ENCODE data around the gene OCA2.

Gene OCA2

GRCh38 chr15:28024889-28025250 lies 74.2 kb downstream of the OCA2 start:
- Histone ChIP-seq H3K9ac (ENCODE audit: low read depth, low read length) (no peak overlapping the region), H3K4me1 (ENCODE audit: insufficient read depth, low read length) (peaks cover 8% of the 10 kb centered on the region; the same call in 1 of the 2 replicates), H3K36me3 (ENCODE audit: insufficient read depth, low read length) (no peaks in the 10 kb centered on the region), H3K9me3 (ENCODE audit: control insufficient read depth, insufficient read depth, low read length) (no peaks in the 10 kb centered on the region)

DNA sequence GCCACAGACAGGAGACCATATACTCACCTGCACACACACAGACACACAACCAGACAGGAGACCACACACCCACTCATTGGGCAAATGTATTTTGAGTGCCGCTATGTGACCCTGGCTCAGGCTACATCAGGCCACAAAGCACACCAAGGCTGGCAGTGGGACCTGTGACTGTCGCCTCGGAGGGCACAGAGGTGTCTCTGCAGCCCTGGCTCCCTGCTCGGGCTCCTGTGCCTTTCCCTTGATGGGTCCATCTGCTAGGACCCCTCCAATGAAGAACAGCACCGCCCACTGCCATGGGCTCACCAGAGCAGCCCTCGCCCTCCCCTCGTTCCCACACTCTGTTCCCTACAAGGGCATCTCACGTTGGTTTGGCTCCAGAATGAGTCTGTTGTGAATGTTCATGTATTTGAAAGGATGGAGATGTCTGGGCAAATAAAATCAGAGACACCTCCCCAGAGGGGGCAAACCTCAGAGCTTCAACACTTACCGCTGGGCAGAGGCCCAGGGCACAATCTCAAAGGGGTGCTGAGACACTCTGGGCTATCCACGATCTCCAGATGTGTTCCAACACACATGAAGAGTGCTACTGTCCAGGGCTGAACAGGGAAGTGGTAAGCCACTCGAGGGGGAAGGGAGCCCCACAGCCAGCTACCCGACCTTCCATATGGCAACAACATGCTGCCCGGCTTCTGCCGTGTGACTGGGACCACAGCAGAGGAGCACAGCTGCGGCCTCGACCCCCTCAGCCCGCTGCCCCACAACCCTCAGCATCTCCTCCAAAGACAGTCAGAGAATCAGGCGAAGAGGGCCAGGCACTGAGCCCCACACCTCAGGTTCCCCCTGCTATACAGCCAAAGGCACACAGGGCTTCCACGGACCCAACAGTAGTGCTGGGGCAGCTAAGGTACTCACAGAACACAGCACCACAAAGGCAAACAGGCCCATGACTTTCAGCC lies 74.9 kb downstream of the OCA2 start:
- Histone ChIP-seq H3K9ac (ENCODE audit: low read depth, low read length) (no peak overlapping the region), H3K4me1 (ENCODE audit: insufficient read depth, low read length) (peaks cover 15% of the 10 kb centered on the region; the same call in 1 of the 2 replicates), H3K9me3 (ENCODE audit: control insufficient read depth, insufficient read depth, low read length) (no peaks in the 10 kb centered on the region), H3K36me3 (ENCODE audit: insufficient read depth, low read length) (no peaks in the 10 kb centered on the region)

GRCh38 chr15:28023422-28023821 lies 75.7 kb downstream of the OCA2 start:
- Histone ChIP-seq H3K4me1 (ENCODE audit: insufficient read depth, low read length) (peaks cover 15% of the 10 kb centered on the region; the same call in 1 of the 2 replicates), H3K36me3 (ENCODE audit: insufficient read depth, low read length) (no peaks in the 10 kb centered on the region), H3K9me3 (ENCODE audit: control insufficient read depth, insufficient read depth, low read length) (no peaks in the 10 kb centered on the region), H3K9ac (ENCODE audit: low read depth, low read length) (no peak overlapping the region)

GRCh38 chr15:28022961-28023360 lies 76.2 kb downstream of the OCA2 start:
- Histone ChIP-seq H3K36me3 (ENCODE audit: insufficient read depth, low read length) (no peaks in the 10 kb centered on the region), H3K9ac (ENCODE audit: low read depth, low read length) (no peak overlapping the region), H3K4me1 (ENCODE audit: insufficient read depth, low read length) (peaks cover 15% of the 10 kb centered on the region; the same call in 1 of the 2 replicates), H3K9me3 (ENCODE audit: control insufficient read depth, insufficient read depth, low read length) (no peaks in the 10 kb centered on the region)

GRCh38 chr15:28022181-28022580 lies 76.9 kb downstream of the OCA2 start:
- Histone ChIP-seq H3K4me1 (ENCODE audit: insufficient read depth, low read length) (peaks cover 15% of the 10 kb centered on the region; the same call in 1 of the 2 replicates), H3K36me3 (ENCODE audit: insufficient read depth, low read length) (no peaks in the 10 kb centered on the region), H3K9ac (ENCODE audit: low read depth, low read length) (no peak overlapping the region), H3K9me3 (ENCODE audit: control insufficient read depth, insufficient read depth, low read length) (no peaks in the 10 kb centered on the region)

DNA sequence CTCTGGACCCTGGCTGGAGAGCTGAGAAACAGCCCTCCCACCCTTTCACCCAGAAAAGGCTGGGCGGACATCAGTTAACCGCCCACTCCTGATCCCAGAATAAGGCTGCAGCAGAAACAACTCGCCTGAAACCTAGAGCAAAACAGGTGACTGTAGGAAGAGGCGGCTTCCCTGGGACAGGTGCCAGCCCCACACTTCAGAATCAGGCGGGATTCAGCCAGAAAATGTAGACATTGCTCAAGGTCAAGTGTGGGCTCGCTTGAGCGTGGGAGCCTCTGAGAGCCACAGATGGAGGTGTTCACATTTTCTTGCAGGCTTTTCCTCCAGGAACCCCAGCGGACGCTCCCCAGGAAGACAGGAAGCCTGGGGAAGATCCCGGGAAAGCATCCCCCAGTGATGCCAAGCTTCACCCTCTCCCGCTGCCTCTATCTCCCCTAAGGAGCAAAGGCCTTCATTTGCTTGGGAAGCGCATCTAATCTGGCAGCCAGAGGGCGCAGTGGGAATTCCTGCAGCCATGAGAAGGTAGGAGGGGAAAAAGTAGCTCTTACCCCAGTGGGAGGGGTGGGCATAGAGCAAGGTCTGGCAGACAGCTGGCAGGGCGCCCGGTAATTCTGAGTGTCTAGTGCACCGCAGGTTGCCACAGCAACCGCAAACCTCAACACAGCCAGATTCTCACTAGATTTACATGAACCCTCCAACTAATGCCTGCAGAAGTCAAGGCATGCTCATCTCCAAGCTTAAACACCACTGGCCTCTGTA lies 77.7 kb downstream of the OCA2 start:
- peaks cover 15% of the 10 kb centered on the region; the same call in 1 of the 2 replicates for H3K4me1 ChIP-seq (ENCODE audit: insufficient read depth, low read length)
- no peaks in the 10 kb centered on the region for H3K9me3 ChIP-seq (ENCODE audit: control insufficient read depth, insufficient read depth, low read length)
- H3K9ac ChIP-seq (ENCODE audit: low read depth, low read length) = no peak overlapping the region
- no peaks in the 10 kb centered on the region for H3K36me3 ChIP-seq (ENCODE audit: insufficient read depth, low read length)

- H3K9me3 ChIP-seq (ENCODE audit: control insufficient read depth, insufficient read depth, low read length) = no peaks in the 10 kb centered on the region
Observed at GRCh38 chr15:28020644-28021043, 78.5 kb downstream of the OCA2 start.

DNA sequence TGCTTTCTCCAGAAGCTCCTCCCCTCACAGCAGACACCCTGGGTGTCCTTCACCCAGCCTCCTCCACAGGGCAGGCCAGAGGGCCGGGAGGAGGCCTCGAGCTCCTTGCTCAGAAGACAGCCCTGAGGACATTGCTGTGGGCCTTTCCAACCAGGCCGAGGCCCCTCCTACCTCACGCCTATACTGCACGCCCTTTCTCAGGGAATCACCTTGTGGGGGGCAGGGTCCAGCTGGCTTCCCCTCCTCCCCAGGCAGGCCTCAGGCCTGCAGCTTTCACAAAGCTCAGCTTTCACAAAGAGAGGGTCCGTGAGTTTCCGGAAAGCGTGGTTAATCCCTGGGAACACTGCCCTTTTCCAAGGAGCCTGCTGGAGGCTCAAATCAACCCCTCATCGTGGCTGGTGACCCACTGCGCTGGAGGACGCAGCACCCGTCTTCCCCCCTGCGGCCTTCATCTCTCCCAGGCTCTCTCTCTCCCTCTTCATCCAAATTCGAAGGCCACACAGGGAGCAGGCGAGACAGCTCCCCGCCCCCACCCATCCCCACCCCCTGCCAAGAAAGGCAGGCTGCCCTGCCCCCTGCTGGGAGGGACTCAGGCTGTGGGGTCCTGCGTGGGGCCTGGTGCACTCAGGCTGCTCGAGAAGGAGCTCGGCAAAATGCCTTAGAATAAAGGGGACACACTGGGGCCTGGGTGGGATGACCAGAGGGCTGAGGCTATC lies 79.4 kb downstream of the OCA2 start:
- Histone ChIP-seq H3K9ac (ENCODE audit: low read depth, low read length) (no peak overlapping the region), H3K36me3 (ENCODE audit: insufficient read depth, low read length) (no peaks in the 10 kb centered on the region), H3K4me1 (ENCODE audit: insufficient read depth, low read length) (peaks cover 15% of the 10 kb centered on the region; the same call in 1 of the 2 replicates), H3K9me3 (ENCODE audit: control insufficient read depth, insufficient read depth, low read length) (no peaks in the 10 kb centered on the region)

More at GRCh38 chr15:28020644-28021043, 78.5 kb downstream of the OCA2 start:
- Histone ChIP-seq H3K9ac (ENCODE audit: low read depth, low read length) (no peak overlapping the region), H3K4me1 (ENCODE audit: insufficient read depth, low read length) (peaks cover 15% of the 10 kb centered on the region; the same call in 1 of the 2 replicates), H3K36me3 (ENCODE audit: insufficient read depth, low read length) (no peaks in the 10 kb centered on the region)

- no peak overlapping the region for H3K9ac ChIP-seq (ENCODE audit: low read depth, low read length)
- no peaks in the 10 kb centered on the region for H3K9me3 ChIP-seq (ENCODE audit: control insufficient read depth, insufficient read depth, low read length)
- peaks cover 15% of the 10 kb centered on the region; the same call in 1 of the 2 replicates for H3K4me1 ChIP-seq (ENCODE audit: insufficient read depth, low read length)
- no peaks in the 10 kb centered on the region for H3K36me3 ChIP-seq (ENCODE audit: insufficient read depth, low read length)
Observed at GRCh38 chr15:28018291-28019044, 80.6 kb downstream of the OCA2 start.

GRCh38 chr15:28017423-28017924 lies 81.6 kb downstream of the OCA2 start:
- H3K36me3 ChIP-seq (ENCODE audit: insufficient read depth, low read length) = no peaks in the 10 kb centered on the region

GRCh38 chr15:28015855-28016254 lies 83.3 kb downstream of the OCA2 start:
- H3K9ac ChIP-seq (ENCODE audit: low read depth, low read length) = no peak overlapping the region
- no peaks in the 10 kb centered on the region for H3K36me3 ChIP-seq (ENCODE audit: insufficient read depth, low read length)
- no peaks in the 10 kb centered on the region for H3K9me3 ChIP-seq (ENCODE audit: control insufficient read depth, insufficient read depth, low read length)
- H3K4me1 ChIP-seq (ENCODE audit: insufficient read depth, low read length) = peaks cover 11% of the 10 kb centered on the region; the same call in 1 of the 2 replicates

More at GRCh38 chr15:28017423-28017924, 81.6 kb downstream of the OCA2 start:
- no peaks in the 10 kb centered on the region for H3K9me3 ChIP-seq (ENCODE audit: control insufficient read depth, insufficient read depth, low read length)
- H3K9ac ChIP-seq (ENCODE audit: low read depth, low read length) = no peak overlapping the region
- H3K4me1 ChIP-seq (ENCODE audit: insufficient read depth, low read length) = peaks cover 15% of the 10 kb centered on the region; the same call in 1 of the 2 replicates

GRCh38 chr15:28014623-28015200 lies 84.4 kb downstream of the OCA2 start:
- no peaks in the 10 kb centered on the region for H3K36me3 ChIP-seq (ENCODE audit: insufficient read depth, low read length)
- H3K4me1 ChIP-seq (ENCODE audit: insufficient read depth, low read length) = peaks cover 6% of the 10 kb centered on the region; the same call in 1 of the 2 replicates
- H3K9ac ChIP-seq (ENCODE audit: low read depth, low read length) = no peak overlapping the region
- no peaks in the 10 kb centered on the region for H3K9me3 ChIP-seq (ENCODE audit: control insufficient read depth, insufficient read depth, low read length)

DNA sequence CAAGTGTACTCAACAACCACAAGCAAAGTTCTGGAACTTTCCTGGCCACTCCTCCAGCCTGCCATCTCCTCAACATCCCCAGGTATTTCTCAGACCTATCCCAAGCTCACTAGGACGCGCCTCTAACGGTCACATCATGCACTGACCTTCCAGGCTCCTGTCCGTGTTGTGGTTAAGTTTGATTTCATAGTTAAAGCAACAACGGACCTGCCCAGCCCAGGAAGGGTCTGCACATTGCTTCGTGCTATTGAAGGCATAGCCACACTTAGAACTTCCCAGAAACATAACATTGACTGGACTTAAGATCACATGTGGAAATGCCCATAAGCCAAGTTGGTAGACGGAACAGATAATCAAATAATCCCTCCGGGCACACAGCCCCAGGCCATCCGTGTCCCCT lies 85.1 kb downstream of the OCA2 start:
- Histone ChIP-seq H3K4me1 (ENCODE audit: insufficient read depth, low read length) (no peaks in the 10 kb centered on the region), H3K9me3 (ENCODE audit: control insufficient read depth, insufficient read depth, low read length) (no peaks in the 10 kb centered on the region), H3K36me3 (ENCODE audit: insufficient read depth, low read length) (no peaks in the 10 kb centered on the region), H3K9ac (ENCODE audit: low read depth, low read length) (no peak overlapping the region)

Measured in ES-I3 (cell line).